Endothelial cell of umbilical vein (primary cell): ENCODE results near the gene PSMD5. TPM values are rescaled to one million over a fixed set of nuclear protein-coding genes. Genes with fewer than 3 reads are reported as not detected.

Experiments
- BruUV-seq: library from RNA; stranded (reverse); fragments of 400-500 nt; replicated peaks from 2 replicates; lab custom pipeline; 2021; lab: Mats Ljungman, UMichigan
- CTCF ChIA-PET: fragments of 300-600, 350-600 bp; sonication (Branson Sonifier 250); formaldehyde crosslinking; loops from one replicate; lab custom pipeline; 2021; ENCODE audit warnings: antibody characterized with exemption, inconsistent platforms; lab: Charles Lee
- POLR2A ChIA-PET: fragments of 300-600, 350-600 bp; sonication (Branson Sonifier 250); formaldehyde crosslinking; loops from one replicate; lab custom pipeline; 2021; ENCODE audit warnings: antibody characterized with exemption, inconsistent platforms; lab: Charles Lee
- DNase-seq: peaks from one replicate; pipeline ENCODE4 v3.0.0-alpha.2; 2011; ENCODE audit warnings: low read depth, low spot score
- FAIRE-seq: peaks from 2 replicates; lab custom pipeline; 2011; peaks lifted over from hg19 to GRCh38; lab: Jason Lieb, UNC
- H2AFZ ChIP-seq: 2 replicates; pipeline ENCODE4 v1.6.0; 2012; ENCODE audit warnings: low read depth, low read length, control low read depth, inconsistent platforms
- H3K27ac ChIP-seq: 2 replicates; pipeline ENCODE4 v1.5.1; 2011; ENCODE audit warnings: low read depth, mild to moderate bottlenecking, control low read depth, low read length, moderate library complexity; ENCODE audit not compliant: insufficient read depth
- H3K27me3 ChIP-seq, 2 experiments: 2 replicates each; pipeline versions ENCODE4 v1.6.0 to v1.6.1; 2011; ENCODE audit warnings: low read length in 2 of 2, mixed read lengths in 1 of 2; ENCODE audit not compliant: control insufficient read depth in 2 of 2, insufficient read depth in 2 of 2
- H3K36me3 ChIP-seq, 2 experiments: 2 replicates in 1 of 2; 3 replicates in 1 of 2; pipeline ENCODE4 v1.5.1; 2011; ENCODE audit warnings: low read length in 2 of 2, mild to moderate bottlenecking in 1 of 2, moderate library complexity in 1 of 2; ENCODE audit not compliant: control insufficient read depth in 2 of 2, insufficient read depth in 2 of 2; ENCODE audit errors: extremely low read depth in 1 of 2
- H3K4me1 ChIP-seq: 3 replicates; pipeline ENCODE4 v1.5.1; 2011; ENCODE audit warnings: mild to moderate bottlenecking, low read length; ENCODE audit not compliant: control insufficient read depth, insufficient read depth; ENCODE audit errors: extremely low read depth
- H3K4me2 ChIP-seq: 2 replicates; pipeline ENCODE4 v1.6.1; 2011; ENCODE audit warnings: low read length, control low read depth, mixed read lengths; ENCODE audit not compliant: insufficient read depth
- H3K4me3 ChIP-seq, 3 experiments: fragments of 200-600 bp in 1 of 3; sonication (generic), shearing (Covaris generic) in 1 of 3; replicated peaks in 1 of 3; 2 replicates each; pipeline ENCODE4 v1.5.1; 2011 to 2016; ENCODE audit warnings: control low read depth in 3 of 3, low read length in 3 of 3, mild to moderate bottlenecking in 2 of 3, inconsistent platforms in 1 of 3, low read depth in 1 of 3, moderate library complexity in 1 of 3; ENCODE audit not compliant: insufficient read depth in 1 of 3
- H3K79me2 ChIP-seq: 2 replicates; pipeline ENCODE4 v1.6.0; 2012; ENCODE audit warnings: low read length, inconsistent platforms; ENCODE audit not compliant: control insufficient read depth, insufficient read depth
- H3K9ac ChIP-seq: replicated peaks from 2 replicates; pipeline ENCODE3; 2011; ENCODE audit warnings: low read length, control low read depth; ENCODE audit not compliant: insufficient read depth; ENCODE audit errors: extremely low read depth
- H3K9me1 ChIP-seq: replicated peaks from 3 replicates; pipeline ENCODE4 v1.6.0; 2011; ENCODE audit warnings: mild to moderate bottlenecking, low read length; ENCODE audit not compliant: control insufficient read depth, insufficient read depth; ENCODE audit errors: extremely low read depth
- H3K9me3 ChIP-seq: replicated peaks from 2 replicates; pipeline ENCODE4 v1.5.1; 2012; ENCODE audit warnings: low read length, inconsistent platforms; ENCODE audit not compliant: control insufficient read depth, insufficient read depth
- H4K20me1 ChIP-seq: replicated peaks from 2 replicates; pipeline ENCODE3; 2011; ENCODE audit warnings: mild to moderate bottlenecking, low read length; ENCODE audit not compliant: control insufficient read depth, insufficient read depth; ENCODE audit errors: extremely low read depth
- CTCF ChIP-seq, 2 donors: IDR thresholded peaks; 1 replicate in 1 of 2; 2 replicates in 1 of 2; pipeline ENCODE4 v1.5.1; 2011; ENCODE audit warnings: low read length in 2 of 2, mild to moderate bottlenecking in 2 of 2, moderate library complexity in 2 of 2, control low read depth in 1 of 2, inconsistent platforms in 1 of 2, low read depth in 1 of 2; ENCODE audit not compliant: insufficient read depth in 1 of 2; ENCODE audit errors: extremely low read depth in 1 of 2
- FOS ChIP-seq: IDR thresholded peaks from 2 replicates; pipeline ENCODE4 v1.6.1; 2011; ENCODE audit warnings: mild to moderate bottlenecking, low read length, moderate library complexity, borderline replicate concordance; ENCODE audit not compliant: insufficient read depth
- GATA2 ChIP-seq: IDR thresholded peaks from 2 replicates; pipeline ENCODE4 v1.7.0; 2011; ENCODE audit warnings: low read depth, mild to moderate bottlenecking, moderate library complexity, mixed read lengths, low read length; ENCODE audit not compliant: insufficient read length, insufficient read depth
- JUN ChIP-seq: IDR thresholded peaks from 2 replicates; pipeline ENCODE4 v1.6.1; 2011; ENCODE audit warnings: borderline replicate concordance, low read depth; ENCODE audit not compliant: insufficient read length, insufficient read depth
- MAX ChIP-seq: IDR thresholded peaks from 2 replicates; pipeline ENCODE4 v1.6.1; 2011; ENCODE audit not compliant: insufficient read depth, insufficient read length
- MYC ChIP-seq: IDR thresholded peaks from one replicate; pipeline ENCODE4 v1.6.1; 2011; ENCODE audit warnings: mild to moderate bottlenecking, low read depth, low read length
- POLR2A ChIP-seq: IDR thresholded peaks from 2 replicates; pipeline ENCODE4 v1.6.1; 2012; ENCODE audit warnings: low read depth, mild to moderate bottlenecking, control low read depth, low read length
- POLR2AphosphoS5 ChIP-seq: IDR thresholded peaks from 2 replicates; pipeline ENCODE4 v1.6.1; 2012; ENCODE audit warnings: low read depth, mild to moderate bottlenecking, control low read depth, low read length, moderate library complexity; ENCODE audit not compliant: insufficient read depth
- dilution Hi-C: fragments of 300-500 bp; cut with MboI; formaldehyde crosslinking; loops from one replicate; pipeline ENCODE4 v1.15.0; 2019; ENCODE audit warnings: low sequenced_read_pairs; ENCODE audit not compliant: extremely low pct_ligation_motif_present
- intact Hi-C: fragments of 100-400 bp; cut with micrococcal nuclease; formaldehyde crosslinking; loops from one replicate; pipeline ENCODE4 v1.10.0; 2022
- polyA plus RNA-seq, 4 experiments: library from polyadenylated mRNA; depleted of rRNA in 3 of 4; stranded (reverse) in 3 of 4; unstranded in 1 of 4; fragments of >200 nt; gene quantifications; 2 replicates each; pipeline versions ENCODE4 v1.2.1 to v1.2.3, GENCODE V29; 2011 to 2012; ENCODE audit warnings: missing spikeins in 1 of 4
- total RNA-seq: library from RNA; stranded (reverse); gene quantifications from 2 replicates; pipeline ENCODE4 v1.2.3, GENCODE V29; 2021

PSMD5 gene
- total and polyA plus RNA-seq, 2 donors (not counting 3 experiments of a cell fraction or from before 2014, with no cell fraction given), result 20.4 to 70.2 TPM

GRCh38 chr9:120869360-120869687 is 26.6 kb upstream of the PSMD5 start:
- H3K4me1 ChIP-seq, result peaks cover 16% of the 10 kb centered on the region
- H3K9ac ChIP-seq, result no peak overlapping the region
- TF ChIP-seq JUN (no peak), GATA2 (no peak), MYC (no peak), POLR2AphosphoS5 (no peak), MAX (no peak), CTCF (IDR thresholded peaks at IDR 0.05; ENCODE audit: extremely low read depth in 1 of 2, insufficient read depth in 1 of 2, low read depth in 1 of 2, low read length in 2 of 2) (peak in 1 of 2 donors; percentile 3), FOS (no peak), POLR2A (no peak)
- intact Hi-C loops, result loop anchor here (1.0 to 2.0 kb wide), 3 partner anchors 67 to 205 kb away; partner anchors contain the start of genes CNTRL and FBXW2
- dilution Hi-C loops, result no loop called here
- no peaks in the 10 kb centered on the region for H3K9me1 ChIP-seq
- DNase-seq (no peak), FAIRE-seq (peak; percentile 8)
- no peak overlapping the region for H3K27ac ChIP-seq
- peak overlapping the region in 2 of 3 experiments; percentile 19 to 58 for H3K4me3 ChIP-seq
- peak overlapping the region; percentile 32 for H3K4me2 ChIP-seq
- peak overlapping the region; percentile 86 for H2AFZ ChIP-seq
- H4K20me1 ChIP-seq, result no peaks in the 10 kb centered on the region
- peaks cover 17 to 25% of the 10 kb centered on the region in 2 experiments for H3K36me3 ChIP-seq
- no TSS peak for BruUV-seq
- no peaks in the 10 kb centered on the region for H3K27me3 ChIP-seq
- ChIA-PET CTCF (interaction anchor here (0.8 to 5.6 kb wide), 10 partner anchors 11 to 249 kb away, joined by 3 to 38 read pairs (median 4); no protein-coding TSS in a partner anchor), POLR2A (no interaction called here)
- peaks cover 4% of the 10 kb centered on the region for H3K79me2 ChIP-seq
- no peaks in the 10 kb centered on the region for H3K9me3 ChIP-seq
